Astrocyte (in vitro differentiated cells and primary cell): ENCODE results near the gene FSTL4. TPM values are rescaled to one million over a fixed set of nuclear protein-coding genes. Genes with fewer than 3 reads are reported as not detected.

Source experiments
- DNase-seq: peaks from one replicate; pipeline ENCODE4 v3.0.0-alpha.2; 2010; ENCODE audit warnings: low read depth
- FAIRE-seq: peaks from 2 replicates; lab custom pipeline; 2011; peaks lifted over from hg19 to GRCh38; lab: Jason Lieb, UNC
- H2AFZ ChIP-seq: 2 replicates; pipeline ENCODE4 v1.6.0; 2012; ENCODE audit warnings: low read depth, low read length, inconsistent platforms
- H3K27ac ChIP-seq: 2 replicates; pipeline ENCODE4 v1.5.1; 2011; ENCODE audit warnings: low read depth, low read length, inconsistent platforms
- H3K27me3 ChIP-seq: 2 replicates; pipeline ENCODE4 v1.6.0; 2011; ENCODE audit warnings: low read length, inconsistent platforms; ENCODE audit not compliant: insufficient read depth
- H3K36me3 ChIP-seq: 2 replicates; pipeline ENCODE4 v1.5.1; 2011; ENCODE audit warnings: low read length, inconsistent platforms; ENCODE audit not compliant: insufficient read depth
- H3K4me1 ChIP-seq: 2 replicates; pipeline ENCODE4 v1.5.1; 2011; ENCODE audit warnings: low read length, inconsistent platforms; ENCODE audit not compliant: insufficient read depth
- H3K4me2 ChIP-seq: 2 replicates; pipeline ENCODE4 v1.6.0; 2012; ENCODE audit warnings: low read length, inconsistent platforms
- H3K4me3 ChIP-seq: 2 replicates; pipeline ENCODE4 v1.5.1; 2011; ENCODE audit warnings: low read depth, mild to moderate bottlenecking, low read length, inconsistent platforms; ENCODE audit not compliant: insufficient read depth
- H3K79me2 ChIP-seq: 2 replicates; pipeline ENCODE4 v1.6.0; 2012; ENCODE audit warnings: mild to moderate bottlenecking, low read length, inconsistent platforms; ENCODE audit not compliant: insufficient read depth
- H3K9ac ChIP-seq: 2 replicates; pipeline ENCODE4 v1.6.0; 2012; ENCODE audit warnings: mild to moderate bottlenecking, low read length, inconsistent platforms
- H3K9me3 ChIP-seq: 2 replicates; pipeline ENCODE4 v1.5.1; 2012; ENCODE audit warnings: low read depth, mild to moderate bottlenecking, low read length, inconsistent platforms; ENCODE audit not compliant: insufficient read depth
- H4K20me1 ChIP-seq: 2 replicates; pipeline ENCODE4 v1.6.0; 2012; ENCODE audit warnings: low read length, inconsistent platforms; ENCODE audit not compliant: insufficient read depth
- H3K27ac Mint-ChIP-seq: one replicate; pipeline ENCODE4 v1.8.0; 2021; ENCODE audit warnings: mild to moderate bottlenecking, mixed read lengths; ENCODE audit not compliant: unreplicated experiment
- H3K27me3 Mint-ChIP-seq: one replicate; pipeline ENCODE4 v1.8.0; 2021; ENCODE audit warnings: low read depth, mixed read lengths; ENCODE audit not compliant: unreplicated experiment
- H3K36me3 Mint-ChIP-seq: one replicate; pipeline ENCODE4 v1.8.0; 2021; ENCODE audit warnings: low read depth, mixed read lengths; ENCODE audit not compliant: unreplicated experiment
- H3K4me1 Mint-ChIP-seq: one replicate; pipeline ENCODE4 v1.8.0; 2021; ENCODE audit warnings: low read depth, mixed read lengths; ENCODE audit not compliant: unreplicated experiment
- H3K4me3 Mint-ChIP-seq: one replicate; pipeline ENCODE4 v1.8.0; 2021; ENCODE audit warnings: mild to moderate bottlenecking, moderate library complexity, mixed read lengths; ENCODE audit not compliant: unreplicated experiment
- H3K9me3 Mint-ChIP-seq: one replicate; pipeline ENCODE4 v1.8.0; 2021; ENCODE audit warnings: mild to moderate bottlenecking, mixed read lengths; ENCODE audit not compliant: unreplicated experiment
- EZH2 ChIP-seq: IDR thresholded peaks from 2 replicates; pipeline ENCODE4 v1.6.1; 2012; ENCODE audit warnings: mild to moderate bottlenecking, low read length, inconsistent platforms; ENCODE audit not compliant: insufficient read depth
- total RNA-seq: library from RNA; stranded (reverse); gene quantifications from 2 replicates; pipeline ENCODE4 v1.2.1, GENCODE V29; 2021
- TF ChIP-seq, protein P1 (sequence below): IDR thresholded peaks from 2 replicates; pipeline ENCODE4 v1.5.1; 2011; ENCODE audit warnings: low read depth, mild to moderate bottlenecking, inconsistent platforms, low read length, moderate library complexity; ENCODE audit not compliant: insufficient read depth

The FSTL4 gene
- total RNA-seq, 1 donor from 2014 or later = not detected

DNA sequence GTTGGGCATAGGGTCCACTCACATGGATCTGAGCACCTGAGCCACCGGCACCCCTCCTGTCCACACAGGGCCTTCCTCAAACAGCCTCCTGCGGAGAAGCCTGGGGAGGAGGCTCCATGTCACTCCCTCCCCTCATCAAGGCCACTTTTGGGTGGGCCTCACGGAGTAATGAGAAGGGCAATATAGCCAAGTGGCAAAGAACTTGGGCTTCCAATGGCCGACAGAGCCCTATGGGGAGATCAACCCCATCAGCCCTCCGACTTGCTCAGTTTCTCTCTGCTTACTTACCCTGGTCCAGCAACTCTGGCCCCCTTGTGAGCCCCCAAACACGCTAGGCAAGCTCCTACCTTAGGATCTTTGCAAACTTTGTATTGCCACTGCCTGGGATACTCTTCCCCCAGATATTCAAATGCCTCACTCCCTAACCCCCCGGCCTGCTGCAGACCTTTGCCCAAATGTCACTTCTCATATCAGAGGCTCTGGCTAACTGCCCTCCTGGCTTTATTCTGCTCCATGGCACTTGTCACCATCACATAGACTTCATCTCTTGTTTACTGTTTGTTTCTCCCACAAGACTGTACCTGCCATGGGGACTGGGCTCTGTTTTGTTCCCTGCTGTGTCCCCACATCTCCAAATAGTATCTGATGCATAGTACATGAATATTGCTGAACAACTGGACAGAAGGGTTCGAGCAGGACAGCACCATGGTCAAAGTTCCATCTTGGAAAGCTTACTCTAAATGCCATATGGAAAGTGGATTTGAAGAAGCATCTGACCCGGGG, 220.8 kb downstream of the FSTL4 start:
- H2AFZ ChIP-seq = no peak overlapping the region
- H3K4me2 ChIP-seq = no peak overlapping the region
- TF ChIP-seq, protein P1, sequence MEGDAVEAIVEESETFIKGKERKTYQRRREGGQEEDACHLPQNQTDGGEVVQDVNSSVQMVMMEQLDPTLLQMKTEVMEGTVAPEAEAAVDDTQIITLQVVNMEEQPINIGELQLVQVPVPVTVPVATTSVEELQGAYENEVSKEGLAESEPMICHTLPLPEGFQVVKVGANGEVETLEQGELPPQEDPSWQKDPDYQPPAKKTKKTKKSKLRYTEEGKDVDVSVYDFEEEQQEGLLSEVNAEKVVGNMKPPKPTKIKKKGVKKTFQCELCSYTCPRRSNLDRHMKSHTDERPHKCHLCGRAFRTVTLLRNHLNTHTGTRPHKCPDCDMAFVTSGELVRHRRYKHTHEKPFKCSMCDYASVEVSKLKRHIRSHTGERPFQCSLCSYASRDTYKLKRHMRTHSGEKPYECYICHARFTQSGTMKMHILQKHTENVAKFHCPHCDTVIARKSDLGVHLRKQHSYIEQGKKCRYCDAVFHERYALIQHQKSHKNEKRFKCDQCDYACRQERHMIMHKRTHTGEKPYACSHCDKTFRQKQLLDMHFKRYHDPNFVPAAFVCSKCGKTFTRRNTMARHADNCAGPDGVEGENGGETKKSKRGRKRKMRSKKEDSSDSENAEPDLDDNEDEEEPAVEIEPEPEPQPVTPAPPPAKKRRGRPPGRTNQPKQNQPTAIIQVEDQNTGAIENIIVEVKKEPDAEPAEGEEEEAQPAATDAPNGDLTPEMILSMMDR = no peak
- no peak for TF ChIP-seq EZH2
- H3K4me3 Mint-ChIP-seq = no peak overlapping the region
- H3K27me3 Mint-ChIP-seq = peaks cover 55% of the 10 kb centered on the region
- H3K4me1 Mint-ChIP-seq = no peaks in the 10 kb centered on the region
- no peaks in the 10 kb centered on the region for H3K4me1 ChIP-seq
- no peak overlapping the region for H3K9ac ChIP-seq
- DNase-seq (no peak), FAIRE-seq (no peak)
- peaks cover 13% of the 10 kb centered on the region for H3K27me3 ChIP-seq
- H3K9me3 Mint-ChIP-seq = peaks cover 5% of the 10 kb centered on the region
- H3K4me3 ChIP-seq = no peak overlapping the region
- no peaks in the 10 kb centered on the region for H3K79me2 ChIP-seq
- H3K27ac Mint-ChIP-seq = no peak overlapping the region
- H3K36me3 ChIP-seq = no peaks in the 10 kb centered on the region
- H4K20me1 ChIP-seq = no peaks in the 10 kb centered on the region
- no peaks in the 10 kb centered on the region for H3K36me3 Mint-ChIP-seq
- H3K9me3 ChIP-seq = no peaks in the 10 kb centered on the region
- H3K27ac ChIP-seq = no peak overlapping the region

DNA sequence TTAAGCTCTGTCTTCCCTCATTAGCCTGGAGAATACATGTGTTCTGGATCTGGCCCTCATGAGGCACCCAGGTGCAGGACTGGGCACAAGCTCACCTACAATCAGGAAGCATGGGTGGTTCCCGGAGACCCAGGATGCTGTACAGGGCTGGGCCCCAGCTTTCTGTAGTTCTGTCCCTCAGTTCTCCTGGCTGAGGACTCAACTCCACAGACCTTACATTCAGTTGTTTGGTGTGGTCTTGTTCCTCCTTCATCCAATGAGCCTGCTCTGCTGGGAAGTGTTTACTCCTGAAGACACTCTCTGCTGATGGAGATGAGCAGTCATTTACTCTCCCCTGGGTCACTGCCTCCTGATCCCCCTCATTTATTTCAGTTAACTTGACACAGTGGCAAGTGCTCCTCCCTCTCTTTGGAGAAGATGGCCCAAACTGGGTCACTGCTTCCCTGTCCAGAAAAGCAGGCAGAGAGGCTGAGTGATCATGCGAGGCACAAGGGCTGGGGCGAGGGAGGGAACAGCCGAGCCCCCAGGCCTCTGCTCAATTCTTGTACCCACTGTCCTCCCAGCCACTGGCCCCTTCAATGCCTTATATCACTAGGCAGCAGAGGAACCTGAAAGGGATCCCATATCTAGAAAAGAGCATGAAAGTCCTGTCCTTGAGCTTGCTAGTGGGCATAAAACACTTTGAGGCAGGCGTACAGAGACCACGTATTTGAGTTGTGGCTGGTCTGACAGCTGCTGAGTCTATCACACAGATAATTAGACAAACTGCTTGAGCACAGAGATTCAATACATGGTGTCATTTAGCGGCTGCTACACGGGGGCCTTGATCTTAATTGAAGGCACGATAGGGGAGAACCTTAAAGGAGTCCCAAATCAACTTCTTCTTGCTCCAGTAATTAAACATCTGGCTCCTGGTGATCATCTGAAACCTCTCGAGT, 221.7 kb downstream of the FSTL4 start:
- FAIRE-seq (no peak), DNase-seq (no peak)
- no peak for TF ChIP-seq EZH2
- TF ChIP-seq, protein P1 = no peak
- Histone ChIP-seq H3K9ac (no peak overlapping the region), H3K9me3 (no peaks in the 10 kb centered on the region), H3K27me3 (peaks cover 18% of the 10 kb centered on the region), H3K4me1 (no peaks in the 10 kb centered on the region), H3K27ac (no peak overlapping the region), H3K79me2 (no peaks in the 10 kb centered on the region), H2AFZ (no peak overlapping the region), H3K36me3 (no peaks in the 10 kb centered on the region), H3K4me3 (no peak overlapping the region), H4K20me1 (no peaks in the 10 kb centered on the region), H3K4me2 (no peak overlapping the region)
- H3K4me1 Mint-ChIP-seq = no peaks in the 10 kb centered on the region
- no peaks in the 10 kb centered on the region for H3K36me3 Mint-ChIP-seq
- peaks cover 5% of the 10 kb centered on the region for H3K9me3 Mint-ChIP-seq
- H3K4me3 Mint-ChIP-seq = no peak overlapping the region
- H3K27ac Mint-ChIP-seq = no peak overlapping the region
- peaks cover 64% of the 10 kb centered on the region for H3K27me3 Mint-ChIP-seq
